ENCODE results near the gene GSAP.

GSAP gene

GRCh38 chr7:77409005-77409738 is 7.0 kb downstream of the GSAP start:
- DNase-seq (ENCODE audit: low read depth in 2 of 2, low spot score in 1 of 2): no peak

- DNase-seq (ENCODE audit: low read depth in 2 of 2, low spot score in 1 of 2): no peak
Observed at GRCh38 chr7:77407906-77408305, 8.2 kb downstream of the GSAP start.

GRCh38 chr7:77406421-77406820 is 9.7 kb downstream of the GSAP start:
- no peak for DNase-seq (ENCODE audit: low read depth in 2 of 2, low spot score in 1 of 2)

GRCh38 chr7:77404641-77405040 is 11.5 kb downstream of the GSAP start:
- DNase-seq (ENCODE audit: low read depth in 2 of 2, low spot score in 1 of 2): no peak

- DNase-seq (ENCODE audit: low read depth in 2 of 2, low spot score in 1 of 2): no peak
Observed at GRCh38 chr7:77403957-77404356, 12.2 kb downstream of the GSAP start.

- no peak for DNase-seq (ENCODE audit: low read depth in 2 of 2, low spot score in 1 of 2)
Observed at GRCh38 chr7:77402818-77403217, 13.3 kb downstream of the GSAP start.

- no peak for DNase-seq (ENCODE audit: low read depth in 2 of 2, low spot score in 1 of 2)
Observed at GRCh38 chr7:77401002-77401401, 15.1 kb downstream of the GSAP start.

GRCh38 chr7:77399816-77400215 is 16.3 kb downstream of the GSAP start:
- DNase-seq (ENCODE audit: low read depth in 2 of 2, low spot score in 1 of 2): no peak

GRCh38 chr7:77396894-77397547 is 19.1 kb downstream of the GSAP start:
- DNase-seq (ENCODE audit: low read depth in 2 of 2, low spot score in 1 of 2): no peak

GRCh38 chr7:77395626-77396025 is 20.5 kb downstream of the GSAP start:
- no peak for DNase-seq (ENCODE audit: low read depth in 2 of 2, low spot score in 1 of 2)

- DNase-seq (ENCODE audit: low read depth in 2 of 2, low spot score in 1 of 2): no peak
Observed at GRCh38 chr7:77393954-77394353, 22.2 kb downstream of the GSAP start.

GRCh38 chr7:77393261-77393660 is 22.9 kb downstream of the GSAP start:
- no peak for DNase-seq (ENCODE audit: low read depth in 2 of 2, low spot score in 1 of 2)

- no peak for DNase-seq (ENCODE audit: low read depth in 2 of 2, low spot score in 1 of 2)
Observed at GRCh38 chr7:77391230-77391629, 24.9 kb downstream of the GSAP start.

- DNase-seq (ENCODE audit: low read depth in 2 of 2, low spot score in 1 of 2): no peak
Observed at GRCh38 chr7:77388055-77388641, 28.0 kb downstream of the GSAP start.

- no peak for DNase-seq (ENCODE audit: low read depth in 2 of 2, low spot score in 1 of 2)
Observed at GRCh38 chr7:77386165-77386822, 29.9 kb downstream of the GSAP start.

- no peak for DNase-seq (ENCODE audit: low read depth in 2 of 2, low spot score in 1 of 2)
Observed at GRCh38 chr7:77383333-77383740, 32.8 kb downstream of the GSAP start.

- no peak for DNase-seq (ENCODE audit: low read depth in 2 of 2, low spot score in 1 of 2)
Observed at GRCh38 chr7:77382532-77382931, 33.6 kb downstream of the GSAP start.

GRCh38 chr7:77378584-77378983 is 37.6 kb downstream of the GSAP start:
- DNase-seq (ENCODE audit: low read depth in 2 of 2, low spot score in 1 of 2): no peak

- DNase-seq (ENCODE audit: low read depth in 2 of 2, low spot score in 1 of 2): no peak
Observed at GRCh38 chr7:77370606-77371005, 45.5 kb downstream of the GSAP start.

- no peak for DNase-seq (ENCODE audit: low read depth in 2 of 2, low spot score in 1 of 2)
Observed at GRCh38 chr7:77368974-77369373, 47.2 kb downstream of the GSAP start.

- DNase-seq (ENCODE audit: low read depth in 2 of 2, low spot score in 1 of 2): no peak
Observed at GRCh38 chr7:77367976-77368375, 48.2 kb downstream of the GSAP start.

GRCh38 chr7:77362905-77363304 is 53.2 kb downstream of the GSAP start:
- no peak for DNase-seq (ENCODE audit: low read depth in 2 of 2, low spot score in 1 of 2)
